ENCODE data around the gene CCBE1. TPM values are rescaled to one million over a fixed set of nuclear protein-coding genes. Genes with fewer than 3 reads are reported as not detected.

The CCBE1 gene
- total and polyA plus RNA-seq, 2 of the 4 experiments (the other 2 are of a cell fraction): 64.8 to 148 TPM

- Histone ChIP-seq H3K27me3 (ENCODE audit: control insufficient read depth, insufficient read depth, low read length) (no peaks in the 10 kb centered on the region), H2AFZ (replicated peaks; ENCODE audit: low read length, poor library complexity) (no peak overlapping the region), H3K79me1 (ENCODE audit: low read depth in 1 of 2, low read length in 2 of 2) (peaks cover 34 to 63% of the 10 kb centered on the region in 2 experiments), H3K9me3 (ENCODE audit: control insufficient read depth, insufficient read depth, low read length) (no peaks in the 10 kb centered on the region), H3K4ac (ENCODE audit: low read depth, low read length) (no peak overlapping the region), H3K4me2 (ENCODE audit: low read depth, low read length) (no peak overlapping the region), H2BK15ac (ENCODE audit: low read depth, low read length) (no peak overlapping the region), H2BK20ac (ENCODE audit: low read depth, low read length) (no peak overlapping the region), H3K56ac (ENCODE audit: extremely low read depth, insufficient read depth, low read length) (no peak overlapping the region), H2AK9ac (replicated peaks; ENCODE audit: low read depth, low read length, poor library complexity) (peak overlapping the region; percentile 15), H3K9me1 (ENCODE audit: insufficient read depth, low read length) (peaks cover 4% of the 10 kb centered on the region; the same call in 1 of the 2 replicates), H2BK120ac (ENCODE audit: low read depth, low read length) (no peak overlapping the region), H4K5ac (ENCODE audit: low read depth, low read length) (no peak overlapping the region; the same call in 1 of the 2 replicates), H3K23ac (ENCODE audit: low read depth, low read length) (no peak overlapping the region), H3K14ac (replicated peaks; ENCODE audit: low read depth, low read length) (no peak overlapping the region), H4K8ac (ENCODE audit: low read depth in 2 of 2, low read length in 2 of 2) (no peak overlapping the region), H3K9ac (ENCODE audit: low read depth, low read length) (no peak overlapping the region), H3K36me3 (ENCODE audit: control insufficient read depth, insufficient read depth, low read length) (no peaks in the 10 kb centered on the region), H3K18ac (ENCODE audit: low read depth, low read length) (no peak overlapping the region; the same call in 1 of the 2 replicates), H3K4me1 (ENCODE audit: control insufficient read depth, insufficient read depth, low read length) (peaks cover 12% of the 10 kb centered on the region; the same call in 1 of the 2 replicates), H2AK5ac (ENCODE audit: low read depth, low read length) (0 out of 2 replicates have a peak overlapping the region, but pooled peaks have one; percentile 27), H4K91ac (ENCODE audit: insufficient read depth, low read depth, low read length) (no peak overlapping the region), H3K27ac (ENCODE audit: insufficient read depth, low read length) (no peak overlapping the region), H4K20me1 (ENCODE audit: insufficient read depth, low read length) (peaks cover 11% of the 10 kb centered on the region), H3K4me3 (ENCODE audit: insufficient read depth, low read depth, low read length) (no peak overlapping the region), H2BK5ac (ENCODE audit: low read depth, low read length, poor library complexity, severe bottlenecking) (no peak overlapping the region)
- ATAC-seq (ENCODE audit: low read depth) (no peak), DNase-seq (no peak)
- whole genome bisulfite sequencing, 2 experiments (ENCODE audit: extremely low coverage in 2 of 2, insufficient read length in 1 of 2): 43% methylated on average over 1 of the region's 3 CpGs; no CpG with 5 or more reads in 1 of the 2 experiments
- dilution Hi-C loops (cut with HindIII; ENCODE audit: low sequenced_read_pairs, unreplicated experiment): no loop called here
- intact Hi-C loops (cut with micrococcal nuclease): no loop called here
- ChIA-PET POLR2A (ENCODE audit: unreplicated experiment) (no interaction called here), CTCF (no interaction called here)
- BruUV-seq (replicated peaks): no TSS peak
- TF ChIP-seq NFE2L2 (IDR thresholded peaks at IDR 0.05; ENCODE audit: low read depth, low read length) (no peak), POLR2A (IDR thresholded peaks at IDR 0.05; ENCODE audit: low read depth, low read length) (no peak), MAFK (IDR thresholded peaks at IDR 0.05; ENCODE audit: low read depth, low read length) (no peak), CHD1 (IDR thresholded peaks at IDR 0.05; ENCODE audit: low read depth, low read length) (no peak), CEBPB (IDR thresholded peaks at IDR 0.05; ENCODE audit: low read depth, low read length) (no peak), RAD21 (IDR thresholded peaks at IDR 0.05; ENCODE audit: low read length) (no peak), MXI1 (IDR thresholded peaks at IDR 0.05; ENCODE audit: borderline replicate concordance, low read depth, low read length) (no peak), RCOR1 (IDR thresholded peaks at IDR 0.05; ENCODE audit: insufficient replicate concordance, low read length) (no peak), RFX5 (IDR thresholded peaks at IDR 0.05; ENCODE audit: low read depth, low read length) (no peak), SMC3 (IDR thresholded peaks at IDR 0.05; ENCODE audit: low read depth, low read length) (no peak), BHLHE40 (IDR thresholded peaks at IDR 0.05; ENCODE audit: low read depth, low read length) (no peak), ELK1 (IDR thresholded peaks at IDR 0.05; ENCODE audit: borderline replicate concordance, low read depth, low read length) (no peak)
- TF ChIP-seq, protein P1, sequence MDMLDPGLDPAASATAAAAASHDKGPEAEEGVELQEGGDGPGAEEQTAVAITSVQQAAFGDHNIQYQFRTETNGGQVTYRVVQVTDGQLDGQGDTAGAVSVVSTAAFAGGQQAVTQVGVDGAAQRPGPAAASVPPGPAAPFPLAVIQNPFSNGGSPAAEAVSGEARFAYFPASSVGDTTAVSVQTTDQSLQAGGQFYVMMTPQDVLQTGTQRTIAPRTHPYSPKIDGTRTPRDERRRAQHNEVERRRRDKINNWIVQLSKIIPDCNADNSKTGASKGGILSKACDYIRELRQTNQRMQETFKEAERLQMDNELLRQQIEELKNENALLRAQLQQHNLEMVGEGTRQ (IDR thresholded peaks at IDR 0.05; ENCODE audit: low read depth, low read length): no peak
- in situ Hi-C loops (cut with MboI; ENCODE audit: low sequenced_read_pairs): no loop called here
Measured at GRCh38 chr18:59564561-59564960, 132.7 kb downstream of the CCBE1 start.

Measured in IMR-90 (cell line).